ENCODE data around the gene NNT.

- TF ChIP-seq ZNF274 (IDR thresholded peaks at IDR 0.05; ENCODE audit: low read depth, low read length) = no peak
- TF ChIP-seq SUZ12 (IDR thresholded peaks at IDR 0.05; ENCODE audit: extremely low read depth, insufficient read depth, insufficient read length) = no peak
- no peak for TF ChIP-seq YY1 (IDR thresholded peaks at IDR 0.05; ENCODE audit: insufficient read depth, insufficient read length)
Observed at GRCh38 chr5:43638107-43638506, 35.1 kb downstream of the NNT start.

Measured in NT2/D1 (cell line).